ENCODE data around the gene ANKRD63. TPM values are rescaled to one million over a fixed set of nuclear protein-coding genes. Genes with fewer than 3 reads are reported as not detected.
A peak's percentile ranks its signal among the peaks of the same experiment; 100 is the strongest.

Gene ANKRD63
- total and polyA plus RNA-seq, 10 donors: not detected

DNA sequence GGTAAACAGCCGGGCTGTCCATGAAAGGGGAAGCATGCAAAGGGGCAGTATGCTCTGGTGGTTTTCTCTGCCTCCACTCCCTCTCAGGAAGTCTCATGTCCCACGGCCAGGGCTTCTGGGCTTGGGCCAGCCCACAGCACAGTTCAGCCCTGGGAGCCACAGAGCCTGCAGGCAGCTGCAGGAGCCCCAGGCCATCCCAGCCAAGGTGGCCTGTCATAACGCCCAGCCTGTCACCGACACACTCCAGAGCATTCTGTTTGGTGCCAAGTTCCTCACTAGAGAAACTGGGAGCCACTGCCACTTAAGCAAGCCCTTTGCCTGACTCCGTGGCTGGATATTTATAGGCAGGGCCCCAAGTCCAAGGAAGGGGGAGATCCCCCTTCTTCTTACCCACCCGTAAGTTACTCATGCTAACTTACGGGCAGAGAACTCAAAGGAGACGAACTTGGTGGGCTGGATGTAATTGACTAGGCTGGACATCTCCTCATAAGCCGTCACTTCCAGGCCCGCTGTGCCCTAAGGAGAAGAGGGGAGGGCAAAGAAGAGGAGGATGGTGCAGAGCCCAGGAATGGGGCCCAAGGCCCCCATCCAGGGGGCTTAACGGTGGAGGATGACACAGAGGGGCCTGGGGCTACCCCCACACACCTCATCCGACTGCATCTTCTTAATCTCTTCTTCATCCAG lies 13.2 kb upstream of the ANKRD63 start:
- intact Hi-C loops (cut with DNase I; ENCODE audit: low total_unique reads): no loop called here
- no peak for TF ChIP-seq POLR2A (IDR thresholded peaks at IDR 0.05)
- peak in 2 of 3 donors; percentile 12 to 20 for TF ChIP-seq POLR2AphosphoS5 (IDR thresholded peaks at IDR 0.05)
- peaks cover 0 to 21% (median 6%) of the 10 kb centered on the region in 6 donors for H3K4me1 ChIP-seq
- H3K4me3 ChIP-seq: no peak overlapping the region
- peaks cover 0 to 20% (median 14%) of the 10 kb centered on the region in 8 donors for H3K9me3 ChIP-seq
- DNase-seq: peak; percentile 55
- H3K27ac ChIP-seq: no peak overlapping the region
- H3K27me3 ChIP-seq (replicated peaks in 1 of 7): peaks cover 0 to 11% (median 0%) of the 10 kb centered on the region in 7 donors
- H3K36me3 ChIP-seq: peaks cover 3 to 100% (median 61%) of the 10 kb centered on the region in 6 donors
- WGBS, 5 donors: 74 to 80% (median 74%) methylated on average over 12 of the region's 12 CpGs

DNA sequence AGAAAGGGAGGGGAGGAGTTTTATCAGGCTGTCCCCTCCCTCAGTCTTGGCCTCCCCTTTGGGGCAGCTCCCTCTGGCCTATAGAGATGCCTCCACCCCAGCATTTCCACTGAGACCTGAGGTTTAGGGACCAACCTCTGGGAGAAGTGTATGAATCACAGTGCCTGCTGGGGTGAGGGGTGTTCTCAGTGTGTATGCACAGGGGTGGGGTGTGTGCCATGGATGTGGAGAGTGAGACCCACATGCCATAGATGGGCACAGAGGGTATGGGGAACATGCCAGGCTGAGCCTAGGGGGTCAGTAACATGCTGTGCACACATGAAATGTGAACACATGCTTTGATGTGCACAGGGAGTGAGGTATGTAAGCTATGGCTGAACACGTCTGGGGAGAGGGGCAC lies 12.4 kb upstream of the ANKRD63 start:
- Histone ChIP-seq H3K9me3 (peaks cover 0 to 12% (median 8%) of the 10 kb centered on the region in 8 donors), H3K36me3 (peaks cover 3 to 100% (median 59%) of the 10 kb centered on the region in 6 donors), H3K4me3 (no peak overlapping the region), H3K27me3 (replicated peaks in 1 of 7) (peaks cover 0 to 13% (median 0%) of the 10 kb centered on the region in 7 donors), H3K4me1 (peaks cover 0 to 26% (median 7%) of the 10 kb centered on the region in 6 donors), H3K27ac (no peak overlapping the region)
- TF ChIP-seq POLR2A (IDR thresholded peaks at IDR 0.05) (no peak), POLR2AphosphoS5 (IDR thresholded peaks at IDR 0.05) (no peak)
- TF ChIP-seq, protein P1, sequence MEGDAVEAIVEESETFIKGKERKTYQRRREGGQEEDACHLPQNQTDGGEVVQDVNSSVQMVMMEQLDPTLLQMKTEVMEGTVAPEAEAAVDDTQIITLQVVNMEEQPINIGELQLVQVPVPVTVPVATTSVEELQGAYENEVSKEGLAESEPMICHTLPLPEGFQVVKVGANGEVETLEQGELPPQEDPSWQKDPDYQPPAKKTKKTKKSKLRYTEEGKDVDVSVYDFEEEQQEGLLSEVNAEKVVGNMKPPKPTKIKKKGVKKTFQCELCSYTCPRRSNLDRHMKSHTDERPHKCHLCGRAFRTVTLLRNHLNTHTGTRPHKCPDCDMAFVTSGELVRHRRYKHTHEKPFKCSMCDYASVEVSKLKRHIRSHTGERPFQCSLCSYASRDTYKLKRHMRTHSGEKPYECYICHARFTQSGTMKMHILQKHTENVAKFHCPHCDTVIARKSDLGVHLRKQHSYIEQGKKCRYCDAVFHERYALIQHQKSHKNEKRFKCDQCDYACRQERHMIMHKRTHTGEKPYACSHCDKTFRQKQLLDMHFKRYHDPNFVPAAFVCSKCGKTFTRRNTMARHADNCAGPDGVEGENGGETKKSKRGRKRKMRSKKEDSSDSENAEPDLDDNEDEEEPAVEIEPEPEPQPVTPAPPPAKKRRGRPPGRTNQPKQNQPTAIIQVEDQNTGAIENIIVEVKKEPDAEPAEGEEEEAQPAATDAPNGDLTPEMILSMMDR (IDR thresholded peaks at IDR 0.05 in 8 of 11, conservative IDR thresholded peaks at IDR 0.05 in 3 of 11): no peak
- 81 to 93% (median 88%) methylated on average over 1 of the region's 1 CpG for WGBS, 5 donors
- intact Hi-C loops (cut with DNase I; ENCODE audit: low total_unique reads): no loop called here
- DNase-seq: peak; percentile 23

GRCh38 chr15:40293905-40294895 lies 11.3 kb upstream of the ANKRD63 start:
- peak; percentile 47 for DNase-seq
- Histone ChIP-seq H3K27me3 (replicated peaks in 1 of 7) (peaks cover 0 to 13% (median 0%) of the 10 kb centered on the region in 7 donors), H3K36me3 (peaks cover 3 to 100% (median 65%) of the 10 kb centered on the region in 6 donors), H3K4me1 (peaks cover 0 to 26% (median 7%) of the 10 kb centered on the region in 6 donors), H3K9me3 (peaks cover 0 to 1% (median 0%) of the 10 kb centered on the region in 8 donors), H3K27ac (no peak overlapping the region), H3K4me3 (no peak overlapping the region)
- intact Hi-C loops (cut with DNase I; ENCODE audit: low total_unique reads): no loop called here
- 88 to 93% (median 90%) methylated on average over 14 to 20 of the region's 20 CpGs for WGBS, 5 donors
- TF ChIP-seq POLR2AphosphoS5 (IDR thresholded peaks at IDR 0.05): peak in 1 of 3 donors; percentile 12
- no peak for TF ChIP-seq POLR2A (IDR thresholded peaks at IDR 0.05)

DNA sequence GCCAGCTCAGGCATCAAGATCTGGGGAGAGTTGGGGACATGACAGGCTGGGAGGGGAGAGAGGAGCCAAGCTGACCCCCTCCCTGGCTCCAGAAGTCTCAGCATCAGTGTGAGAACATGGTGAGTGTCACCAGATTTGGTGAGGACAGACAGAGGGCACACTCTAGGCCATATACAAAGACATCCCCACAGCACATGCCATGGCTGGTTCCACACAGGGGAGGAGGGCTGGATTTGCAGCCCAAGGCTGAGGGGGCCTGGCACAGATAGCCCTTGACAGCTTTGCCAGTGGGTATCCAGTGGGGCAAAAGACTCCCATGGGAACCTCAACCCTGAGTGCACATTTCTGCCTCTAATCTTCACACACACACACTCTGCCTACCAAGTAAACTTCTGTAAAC lies 10.1 kb upstream of the ANKRD63 start:
- Histone ChIP-seq H3K4me3 (no peak overlapping the region), H3K27ac (no peak overlapping the region), H3K9me3 (no peaks in the 10 kb centered on the region), H3K27me3 (replicated peaks in 1 of 7) (peaks cover 0 to 13% (median 0%) of the 10 kb centered on the region in 7 donors), H3K36me3 (peaks cover 0 to 100% (median 66%) of the 10 kb centered on the region in 6 donors), H3K4me1 (peaks cover 0 to 26% (median 7%) of the 10 kb centered on the region in 6 donors)
- intact Hi-C loops (cut with DNase I; ENCODE audit: low total_unique reads): no loop called here
- TF ChIP-seq POLR2A (IDR thresholded peaks at IDR 0.05): no peak
- no peak for TF ChIP-seq POLR2AphosphoS5 (IDR thresholded peaks at IDR 0.05)
- TF ChIP-seq, protein P1 (IDR thresholded peaks at IDR 0.05 in 8 of 11, conservative IDR thresholded peaks at IDR 0.05 in 3 of 11): no peak
- peak; percentile 41 for DNase-seq
